CD14-positive monocyte (primary cell): Measurements from ENCODE around the gene SYDE1. TPM values are rescaled to one million over a fixed set of nuclear protein-coding genes. Genes with fewer than 3 reads are reported as not detected.

ENCODE experiments used
- DNase-seq, 3 donors: peaks; one replicate each; pipeline ENCODE4 v3.0.0-alpha.2; 2011 to 2022
- H2AFZ ChIP-seq: 2 replicates; pipeline ENCODE4 v1.6.0; 2012; ENCODE audit warnings: mild to moderate bottlenecking, low read depth, low read length, inconsistent platforms; ENCODE audit not compliant: insufficient read depth, poor library complexity, severe bottlenecking
- H3K27ac ChIP-seq, 2 donors: 1 replicate in 1 of 2; 2 replicates in 1 of 2; pipeline ENCODE4 v1.5.1; 2012 to 2013; ENCODE audit warnings: low read length in 2 of 2, control low read depth in 1 of 2, inconsistent platforms in 1 of 2, low read depth in 1 of 2, mild to moderate bottlenecking in 1 of 2
- H3K27me3 ChIP-seq, 2 donors: one replicate each; pipeline versions ENCODE4 v1.6.0 to v1.6.1; 2011 to 2013; ENCODE audit warnings: low read length in 2 of 2; ENCODE audit not compliant: control insufficient read depth in 2 of 2, insufficient read depth in 2 of 2
- H3K36me3 ChIP-seq, 2 donors: replicated peaks in 1 of 2; 1 replicate in 1 of 2; 2 replicates in 1 of 2; pipeline versions ENCODE4 v1.5.1 to v1.6.1; 2012 to 2013; ENCODE audit warnings: low read length in 2 of 2, control low read depth in 1 of 2, inconsistent platforms in 1 of 2, mild to moderate bottlenecking in 1 of 2; ENCODE audit not compliant: insufficient read depth in 2 of 2, control insufficient read depth in 1 of 2
- H3K4me1 ChIP-seq, 2 donors: 1 replicate in 1 of 2; 2 replicates in 1 of 2; pipeline versions ENCODE4 v1.5.1 to v1.6.1; 2012 to 2013; ENCODE audit warnings: low read length in 2 of 2, control low read depth in 1 of 2, inconsistent platforms in 1 of 2, mild to moderate bottlenecking in 1 of 2, moderate library complexity in 1 of 2; ENCODE audit not compliant: insufficient read depth in 2 of 2, control insufficient read depth in 1 of 2
- H3K4me2 ChIP-seq: replicated peaks from 2 replicates; pipeline ENCODE3; 2012; ENCODE audit warnings: low read length, moderate library complexity, mild to moderate bottlenecking; ENCODE audit not compliant: poor library complexity, severe bottlenecking; ENCODE audit errors: extremely low read depth
- H3K4me3 ChIP-seq, 3 experiments: fragments of 200-600 bp in 1 of 3; sonication (generic) in 1 of 3; replicated peaks in 1 of 3; 1 replicate in 2 of 3; 2 replicates in 1 of 3; pipeline ENCODE4 v1.5.1; 2011 to 2013; ENCODE audit warnings: low read length in 3 of 3, mild to moderate bottlenecking in 3 of 3, control low read depth in 2 of 3, low read depth in 2 of 3, inconsistent platforms in 1 of 3, moderate library complexity in 1 of 3
- H3K79me2 ChIP-seq: 2 replicates; pipeline ENCODE4 v1.6.0; 2012; ENCODE audit warnings: mild to moderate bottlenecking, control low read depth, inconsistent platforms, low read length, moderate library complexity; ENCODE audit not compliant: insufficient read depth
- H3K9ac ChIP-seq: 2 replicates; pipeline ENCODE4 v1.6.0; 2017; ENCODE audit warnings: low read length, mild to moderate bottlenecking; ENCODE audit not compliant: insufficient read depth, poor library complexity, severe bottlenecking
- H3K9me3 ChIP-seq, 2 donors: replicated peaks in 1 of 2; 1 replicate in 1 of 2; 2 replicates in 1 of 2; pipeline versions ENCODE4 v1.5.1 to v1.6.1; 2012 to 2013; ENCODE audit warnings: low read length in 2 of 2, control low read depth in 1 of 2; ENCODE audit not compliant: control insufficient read depth in 1 of 2, insufficient read depth in 1 of 2
- H4K20me1 ChIP-seq: 2 replicates; pipeline ENCODE4 v1.6.0; 2012; ENCODE audit warnings: mild to moderate bottlenecking, low read length, control low read depth, moderate library complexity; ENCODE audit not compliant: insufficient read depth
- H3K27ac Mint-ChIP-seq, 7 donors: one replicate each; pipeline ENCODE4 v1.8.0; 2020; ENCODE audit warnings: mild to moderate bottlenecking in 7 of 7, mixed read lengths in 7 of 7, moderate library complexity in 6 of 7, inconsistent platforms in 2 of 7
- H3K27me3 Mint-ChIP-seq, 3 donors: one replicate each; pipeline ENCODE4 v1.8.0; 2021 to 2022; ENCODE audit warnings: low read depth in 3 of 3, mild to moderate bottlenecking in 3 of 3, mixed read lengths in 3 of 3, moderate library complexity in 3 of 3, inconsistent platforms in 1 of 3
- H3K36me3 Mint-ChIP-seq, 2 donors: one replicate each; pipeline ENCODE4 v1.8.0; 2020; ENCODE audit warnings: mixed read lengths in 2 of 2, inconsistent platforms in 1 of 2, mild to moderate bottlenecking in 1 of 2
- H3K4me1 Mint-ChIP-seq: one replicate; pipeline ENCODE4 v1.8.0; 2020; ENCODE audit warnings: mild to moderate bottlenecking, mixed read lengths
- H3K4me3 Mint-ChIP-seq, 2 donors: one replicate each; pipeline ENCODE4 v1.8.0; 2020; ENCODE audit warnings: mild to moderate bottlenecking in 2 of 2, mixed read lengths in 2 of 2, moderate library complexity in 1 of 2
- H3K9me3 Mint-ChIP-seq, 7 donors: one replicate each; pipeline ENCODE4 v1.8.0; 2020 to 2022; ENCODE audit warnings: mixed read lengths in 7 of 7, mild to moderate bottlenecking in 6 of 7, moderate library complexity in 6 of 7, inconsistent platforms in 2 of 7
- CTCF ChIP-seq: fragments of 200-600 bp; IDR thresholded peaks from one replicate; pipeline ENCODE4 v1.8.0; 2022; ENCODE audit warnings: antibody characterized with exemption, mild to moderate bottlenecking
- WGBS: methylation state at CpG from one replicate; pipeline ENCODE4 v1.1.5; 2013; ENCODE audit warnings: missing lambda C conversion rate; ENCODE audit not compliant: insufficient coverage; 5-methylcytosine and 5-hydroxymethylcytosine counted together
- intact Hi-C, 2 donors: fragments of 100-400 bp; cut with micrococcal nuclease; formaldehyde crosslinking; loops; one replicate each; pipeline versions ENCODE4 v1.15.0 to v1.15.1; 2023
- polyA plus RNA-seq, 3 donors: library from polyadenylated mRNA; depleted of rRNA in 1 of 3; unstranded in 2 of 3; stranded (reverse) in 1 of 3; fragments of 300-500 nt in 2 of 3; fragments of >200 nt in 1 of 3; fragmentation: Illumina TruSeq in 2 of 3; gene quantifications; 1 replicate in 2 of 3; 2 replicates in 1 of 3; pipeline ENCODE4 v1.2.3, GENCODE V29; 2012 to 2021

SYDE1 gene
- polyA plus RNA-seq, 3 donors, result not detected

- intact Hi-C loops, result loop anchor here in 1 of 2 donors (10.0 kb wide), 1 partner anchor 249 kb away; the partner anchor contains the start of gene AKAP8
- peak overlapping the region; percentile 78 for H3K9ac ChIP-seq
- no peaks in the 10 kb centered on the region for H3K27me3 ChIP-seq
- DNase-seq, result peak; percentile 97 to 98 (median 97)
- Mint-ChIP-seq H3K27me3 (peaks cover 0 to 4% (median 2%) of the 10 kb centered on the region in 3 donors), H3K36me3 (peaks cover 14 to 26% of the 10 kb centered on the region in 2 donors), H3K4me3 (peak overlapping the region; percentile 95 to 100), H3K27ac (peak overlapping the region; percentile 96 to 99 (median 97)), H3K4me1 (peaks cover 11% of the 10 kb centered on the region), H3K9me3 (no peaks in the 10 kb centered on the region)
- H3K27ac ChIP-seq, result peak overlapping the region; percentile 86 to 90
- no peaks in the 10 kb centered on the region for H3K9me3 ChIP-seq
- no peak for TF ChIP-seq CTCF
- H3K79me2 ChIP-seq, result peaks cover 17% of the 10 kb centered on the region
- peak overlapping the region; percentile 98 for H3K4me2 ChIP-seq
- H2AFZ ChIP-seq, result peak overlapping the region; percentile 77
- H4K20me1 ChIP-seq, result no peaks in the 10 kb centered on the region
- peak overlapping the region; percentile 72 to 99 (median 80) for H3K4me3 ChIP-seq
- WGBS, result under 1% methylated on average over 54 of the region's 61 CpGs
- H3K4me1 ChIP-seq, result peaks cover 13% of the 10 kb centered on the region in 2 donors
- peaks cover 7 to 21% of the 10 kb centered on the region in 2 donors for H3K36me3 ChIP-seq
Observed at GRCh38 chr19:15125232-15126067, 18.2 kb downstream of the SYDE1 start.

- H3K27ac ChIP-seq, result no peak overlapping the region
- no peak for TF ChIP-seq CTCF
- H3K36me3 ChIP-seq, result peaks cover 3 to 12% of the 10 kb centered on the region in 2 donors
- H2AFZ ChIP-seq, result peak overlapping the region; percentile 46
- H3K4me3 ChIP-seq, result peak overlapping the region; percentile 9 to 99 (median 80)
- H3K9ac ChIP-seq, result peak overlapping the region; percentile 78
- H3K4me2 ChIP-seq, result peak overlapping the region; percentile 98
- peaks cover 11% of the 10 kb centered on the region for H3K4me1 Mint-ChIP-seq
- DNase-seq, result no peak
- no peaks in the 10 kb centered on the region for H3K27me3 ChIP-seq
- H3K4me1 ChIP-seq, result peaks cover 13% of the 10 kb centered on the region in 2 donors
- H3K4me3 Mint-ChIP-seq, result no peak overlapping the region
- H4K20me1 ChIP-seq, result no peaks in the 10 kb centered on the region
- H3K36me3 Mint-ChIP-seq, result peaks cover 6 to 17% of the 10 kb centered on the region in 2 donors
- H3K9me3 Mint-ChIP-seq, result no peaks in the 10 kb centered on the region
- intact Hi-C loops, result loop anchor here in 1 of 2 donors (10.0 kb wide), 1 partner anchor 248 kb away; the partner anchor contains the start of gene AKAP8
- H3K27ac Mint-ChIP-seq, result peak overlapping the region in 1 of 7 donors; percentile 99
- H3K9me3 ChIP-seq, result no peaks in the 10 kb centered on the region
- H3K27me3 Mint-ChIP-seq, result peaks cover 0 to 4% (median 2%) of the 10 kb centered on the region in 3 donors
- H3K79me2 ChIP-seq, result peaks cover 17% of the 10 kb centered on the region
- WGBS, result 100% methylated on average over 1 of the region's 2 CpGs
Observed at GRCh38 chr19:15126131-15126910, 19.1 kb downstream of the SYDE1 start.
